GM20000 (cell line): ENCODE measurements around the gene CCDC201.
"Not testable (repeated sequence)": the region's sequence is repeated elsewhere in the genome, so short reads cannot be mapped to it uniquely, and the experiment has no call there.

ENCODE experiments used
- DNase-seq: peaks from one replicate; pipeline ENCODE4 v3.0.0; 2012; ENCODE audit warnings: low spot score
- TF ChIP-seq, protein P1 (sequence below): IDR thresholded peaks from 2 replicates; pipeline ENCODE4 v1.5.1; 2012; ENCODE audit warnings: mild to moderate bottlenecking, control low read depth; ENCODE audit errors: extremely low read depth, missing control alignments

Gene CCDC201

DNA sequence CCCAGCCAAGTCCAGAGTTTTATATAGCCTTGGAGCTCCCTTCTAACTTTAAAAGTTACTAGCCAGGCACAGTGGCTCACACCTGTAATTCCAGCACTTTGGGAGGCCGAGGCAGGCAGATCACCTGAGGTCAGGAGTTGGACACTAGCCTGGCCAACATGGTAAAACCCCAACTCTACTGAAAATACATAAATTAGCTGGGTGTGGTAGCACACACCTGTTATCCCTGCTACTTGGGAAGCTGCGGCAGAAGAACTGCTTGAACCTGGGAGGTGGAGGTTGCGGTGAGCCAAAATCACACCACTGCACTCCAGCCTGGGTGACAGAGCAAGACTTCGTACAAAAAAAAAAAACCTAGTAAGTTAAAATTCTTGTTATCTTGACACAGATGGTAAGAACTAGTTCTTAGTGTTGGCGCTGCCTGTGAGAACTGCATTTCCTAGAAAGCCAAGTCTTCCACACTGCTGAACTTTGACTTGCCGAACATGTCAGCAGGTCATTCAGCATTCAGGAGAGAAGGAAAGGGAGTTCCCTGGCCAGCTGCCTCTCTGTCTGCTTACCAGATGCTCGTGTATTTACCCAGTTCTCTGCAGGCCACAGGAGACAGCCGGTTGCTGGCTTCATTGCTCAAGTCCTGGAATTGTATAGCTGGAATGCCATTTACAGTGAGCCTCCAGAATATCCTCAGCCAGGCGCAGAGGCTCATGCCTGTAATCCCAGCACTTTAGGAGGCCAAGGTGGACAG, 40.3 kb downstream of the CCDC201 start:
- DNase-seq: not testable (repeated sequence)

DNA sequence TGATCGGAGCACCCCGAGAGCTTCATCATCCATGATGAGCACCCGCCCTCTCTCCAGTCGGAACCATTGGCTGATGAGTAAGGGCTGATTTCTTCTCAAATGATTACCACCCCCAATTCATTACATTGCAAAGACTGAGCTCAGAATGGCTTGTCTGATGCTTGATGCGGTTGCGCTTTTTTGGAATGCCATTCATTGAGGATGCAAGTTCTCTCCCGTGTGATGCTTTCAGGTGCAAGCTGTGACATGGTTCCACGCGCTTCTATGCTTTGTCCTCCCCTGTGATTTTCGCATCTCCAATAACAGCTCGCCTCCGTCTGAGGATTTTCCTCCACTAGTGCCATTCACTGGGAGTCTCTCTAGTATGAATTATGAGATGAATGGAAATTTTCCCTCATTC, 43.0 kb downstream of the CCDC201 start:
- not testable (repeated sequence) for DNase-seq

DNA sequence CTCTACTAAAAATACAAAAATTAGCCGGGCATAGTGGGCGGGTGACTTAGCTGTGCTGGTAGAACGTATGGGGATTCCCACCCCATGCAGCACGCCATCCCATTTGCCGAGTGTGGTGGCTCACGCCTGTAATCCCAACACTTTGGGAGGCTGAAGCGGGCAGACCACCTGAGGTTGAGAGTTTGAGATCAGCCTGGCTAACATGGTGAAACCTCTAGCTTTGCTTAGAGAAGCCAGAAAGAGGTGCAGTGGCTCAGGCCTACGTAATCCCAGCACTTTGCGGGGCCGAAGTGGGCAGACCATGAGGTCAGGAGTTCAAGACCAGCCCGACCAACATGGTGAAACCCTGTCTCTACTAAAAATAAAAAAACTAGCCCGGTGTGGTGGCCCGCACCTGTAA, 45.2 kb downstream of the CCDC201 start:
- not testable (repeated sequence) for DNase-seq

DNA sequence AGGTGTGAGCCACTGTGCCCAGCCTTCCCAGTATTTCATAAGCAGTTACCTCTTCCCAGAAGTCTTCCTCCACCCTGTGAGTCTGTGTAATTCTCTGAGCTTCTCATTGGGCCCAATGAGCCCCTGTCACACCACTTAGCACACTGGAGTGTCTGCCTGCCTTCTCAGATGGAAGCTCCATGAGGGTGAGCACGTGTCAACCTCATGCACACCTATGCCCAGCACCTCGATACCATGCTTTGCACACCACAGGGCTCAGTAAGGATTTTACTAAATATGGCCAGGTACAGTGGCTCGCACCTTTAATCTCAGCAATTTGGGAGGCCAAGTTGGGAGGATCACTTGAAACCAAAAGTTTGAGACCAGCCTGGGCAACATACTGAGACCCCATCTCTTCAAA, 46.3 kb downstream of the CCDC201 start:
- DNase-seq: not testable (repeated sequence)

DNA sequence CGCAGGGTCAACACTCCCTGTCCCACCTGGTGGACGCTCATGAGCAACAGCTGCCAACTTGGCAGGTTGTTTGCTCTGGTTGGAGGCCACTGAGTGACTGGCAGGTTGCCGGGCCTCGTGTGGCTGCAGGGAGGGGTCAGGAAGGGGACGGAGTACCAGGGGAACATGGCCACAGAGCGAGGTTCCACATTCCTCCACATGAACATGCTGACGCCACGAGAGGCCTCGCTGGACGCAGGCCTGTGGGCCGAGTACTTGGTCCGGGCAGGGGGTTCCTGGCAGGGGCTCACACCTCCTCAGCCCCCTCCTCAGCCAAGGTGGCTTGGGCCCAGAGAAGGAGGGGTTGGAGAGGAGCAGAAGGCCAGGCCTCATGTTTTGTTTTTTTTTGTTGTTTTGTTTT, 54.1 kb downstream of the CCDC201 start:
- DNase-seq: not testable (repeated sequence)

DNA sequence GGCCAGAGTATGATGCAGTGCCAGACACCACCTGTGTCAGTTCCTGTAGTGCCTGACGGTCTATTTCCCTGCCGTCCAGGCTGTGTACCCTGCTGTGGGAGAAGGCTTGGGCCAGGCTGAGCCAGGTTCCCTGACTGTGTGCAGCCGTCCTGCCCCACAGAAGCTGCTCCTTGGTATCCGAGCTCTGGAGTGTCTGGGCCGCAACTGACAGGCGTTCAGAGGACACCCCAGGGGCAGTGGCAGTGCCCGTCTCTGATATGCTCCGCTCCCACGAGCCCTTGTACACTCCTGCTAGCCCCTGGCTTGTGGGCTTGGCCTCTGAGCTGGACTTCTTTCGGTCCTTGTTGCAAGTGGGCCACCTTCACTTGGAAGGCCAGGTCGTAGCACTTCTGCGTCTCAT, 55.0 kb downstream of the CCDC201 start:
- DNase-seq: not testable (repeated sequence)

DNA sequence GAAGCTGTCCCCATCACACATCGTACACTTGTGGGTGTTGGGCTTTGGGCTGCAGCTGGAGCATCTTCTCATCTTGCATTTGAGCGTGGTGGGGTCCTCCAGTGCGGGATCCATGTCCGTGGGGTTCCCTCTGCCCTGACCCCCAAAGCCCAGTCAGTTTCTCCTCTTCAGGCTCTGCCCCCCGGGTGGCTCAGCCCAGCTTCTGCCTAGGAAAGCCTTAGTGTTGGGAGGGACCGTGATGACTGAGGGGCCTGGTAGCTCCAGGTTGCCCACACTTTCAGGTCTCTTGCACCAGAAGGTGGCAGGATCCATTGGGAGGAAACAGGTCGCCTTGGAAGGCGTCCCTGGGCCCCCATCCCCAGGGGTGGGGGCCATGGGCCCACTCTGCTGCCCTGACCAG, 55.9 kb downstream of the CCDC201 start:
- DNase-seq: not testable (repeated sequence)

DNA sequence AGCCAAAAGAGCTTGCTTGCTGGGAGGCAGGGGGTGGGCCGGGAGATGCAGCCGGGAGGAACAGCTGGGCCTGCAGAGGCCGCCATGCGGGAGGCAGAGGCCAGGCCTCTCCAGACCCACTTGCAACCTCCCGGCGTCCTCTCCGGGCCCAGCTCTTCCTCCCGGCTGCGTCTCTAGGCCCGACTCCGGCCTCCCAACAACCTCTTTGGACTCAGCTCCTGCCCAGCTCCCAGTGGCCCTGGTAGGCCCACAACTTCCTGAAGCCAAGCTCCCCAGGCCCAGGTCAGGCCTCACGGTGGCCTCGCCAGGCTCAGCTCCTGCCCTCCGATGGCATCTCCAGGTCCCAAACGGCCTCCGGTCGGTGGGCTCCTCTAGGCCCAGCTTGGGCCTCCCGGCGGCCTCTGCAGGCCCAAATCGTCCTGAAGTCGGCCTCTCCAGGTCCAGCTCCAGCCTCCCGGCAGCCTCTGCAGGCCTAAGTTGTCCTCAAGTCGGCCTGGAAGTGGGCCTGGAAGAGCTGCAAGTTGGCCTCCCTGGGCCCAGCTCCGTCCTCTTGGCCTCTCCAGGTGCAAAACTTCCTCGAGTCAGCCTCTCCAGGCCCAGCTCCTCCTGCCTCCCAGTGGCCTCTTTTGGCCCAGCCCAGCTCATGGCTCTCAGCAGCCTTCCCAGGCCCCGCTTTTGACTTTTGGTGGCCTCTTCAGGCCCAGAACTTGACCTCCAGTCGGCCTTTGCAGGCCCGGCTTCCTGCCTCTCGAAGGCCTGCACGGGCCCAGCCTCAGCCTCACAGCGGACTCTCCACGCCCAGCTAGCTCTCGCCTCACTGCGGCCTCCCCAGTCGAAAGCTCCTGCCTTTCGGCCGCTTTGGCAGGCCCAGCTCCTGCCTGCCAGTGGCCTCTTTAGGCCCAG, 58.4 kb downstream of the CCDC201 start:
- not testable (repeated sequence) for DNase-seq

DNA sequence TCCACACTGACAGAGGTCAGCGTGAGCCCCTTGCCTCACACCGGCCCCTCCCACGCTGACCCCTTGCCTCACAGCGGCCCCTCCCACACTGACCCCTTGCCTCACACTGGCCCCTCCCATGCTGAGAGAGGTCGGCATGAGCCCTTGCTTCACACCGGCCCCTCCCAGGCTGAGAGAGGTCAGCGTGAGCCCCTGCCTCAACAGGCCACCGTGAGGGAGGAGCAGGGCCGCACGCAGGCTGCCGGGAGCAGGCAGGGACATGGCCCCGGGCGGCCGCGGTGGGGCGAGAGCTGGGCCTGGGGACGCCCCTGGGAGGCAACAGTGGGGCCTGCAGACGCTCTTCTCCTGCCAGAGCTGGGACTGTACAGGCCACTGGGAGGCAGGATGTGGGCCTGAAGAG, 59.1 kb downstream of the CCDC201 start:
- not testable (repeated sequence) for DNase-seq

DNA sequence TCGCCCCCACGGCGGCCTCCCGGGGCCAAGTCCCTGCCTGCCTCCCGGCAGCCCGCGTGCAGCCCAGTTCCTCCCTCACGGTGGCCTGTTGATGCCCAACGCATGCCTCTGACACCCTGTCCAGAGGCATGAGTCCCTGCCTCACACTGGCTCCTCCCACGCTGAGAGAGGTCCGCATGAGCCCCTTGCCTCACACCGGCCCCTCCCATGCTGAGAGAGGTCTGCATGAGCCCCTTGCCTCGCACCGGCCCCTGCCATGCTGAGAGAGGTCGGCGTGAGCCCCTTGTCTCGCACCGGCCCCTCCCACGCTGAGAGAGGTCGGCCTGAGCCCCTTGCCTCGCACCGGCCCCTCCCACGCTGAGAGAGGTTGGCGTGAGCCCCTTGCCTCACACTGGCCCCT, 59.9 kb downstream of the CCDC201 start:
- no peak for DNase-seq
- TF ChIP-seq, protein P1, sequence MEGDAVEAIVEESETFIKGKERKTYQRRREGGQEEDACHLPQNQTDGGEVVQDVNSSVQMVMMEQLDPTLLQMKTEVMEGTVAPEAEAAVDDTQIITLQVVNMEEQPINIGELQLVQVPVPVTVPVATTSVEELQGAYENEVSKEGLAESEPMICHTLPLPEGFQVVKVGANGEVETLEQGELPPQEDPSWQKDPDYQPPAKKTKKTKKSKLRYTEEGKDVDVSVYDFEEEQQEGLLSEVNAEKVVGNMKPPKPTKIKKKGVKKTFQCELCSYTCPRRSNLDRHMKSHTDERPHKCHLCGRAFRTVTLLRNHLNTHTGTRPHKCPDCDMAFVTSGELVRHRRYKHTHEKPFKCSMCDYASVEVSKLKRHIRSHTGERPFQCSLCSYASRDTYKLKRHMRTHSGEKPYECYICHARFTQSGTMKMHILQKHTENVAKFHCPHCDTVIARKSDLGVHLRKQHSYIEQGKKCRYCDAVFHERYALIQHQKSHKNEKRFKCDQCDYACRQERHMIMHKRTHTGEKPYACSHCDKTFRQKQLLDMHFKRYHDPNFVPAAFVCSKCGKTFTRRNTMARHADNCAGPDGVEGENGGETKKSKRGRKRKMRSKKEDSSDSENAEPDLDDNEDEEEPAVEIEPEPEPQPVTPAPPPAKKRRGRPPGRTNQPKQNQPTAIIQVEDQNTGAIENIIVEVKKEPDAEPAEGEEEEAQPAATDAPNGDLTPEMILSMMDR: no peak

DNA sequence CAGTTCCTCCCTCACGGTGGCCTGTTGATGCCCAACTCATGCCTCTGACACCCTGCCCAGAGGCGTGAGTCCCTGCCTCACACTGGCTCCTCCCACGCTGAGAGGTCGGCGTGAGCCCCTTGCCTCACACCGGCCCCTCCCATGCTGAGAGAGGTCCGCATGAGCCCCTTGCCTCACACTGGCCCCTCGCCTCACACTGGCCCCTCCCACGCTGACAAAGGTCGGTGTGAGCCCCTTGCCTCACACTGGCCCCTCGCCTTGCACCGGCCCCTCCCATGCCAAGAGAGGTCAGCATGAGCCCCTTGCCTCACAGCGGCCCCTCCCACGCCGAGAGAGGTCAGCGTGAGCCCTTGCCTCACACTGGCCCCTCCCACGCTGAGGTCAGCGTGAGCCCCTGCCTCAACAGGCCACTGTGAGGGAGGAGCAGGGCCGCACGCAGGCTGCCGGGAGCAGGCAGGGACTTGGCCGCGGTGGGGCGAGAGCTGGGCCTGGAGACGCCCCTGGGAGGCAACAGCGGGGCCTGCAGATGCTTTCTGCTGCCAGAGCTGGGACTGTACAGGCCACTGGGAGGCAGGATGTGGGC, 61.1 kb downstream of the CCDC201 start:
- not testable (repeated sequence) for DNase-seq

DNA sequence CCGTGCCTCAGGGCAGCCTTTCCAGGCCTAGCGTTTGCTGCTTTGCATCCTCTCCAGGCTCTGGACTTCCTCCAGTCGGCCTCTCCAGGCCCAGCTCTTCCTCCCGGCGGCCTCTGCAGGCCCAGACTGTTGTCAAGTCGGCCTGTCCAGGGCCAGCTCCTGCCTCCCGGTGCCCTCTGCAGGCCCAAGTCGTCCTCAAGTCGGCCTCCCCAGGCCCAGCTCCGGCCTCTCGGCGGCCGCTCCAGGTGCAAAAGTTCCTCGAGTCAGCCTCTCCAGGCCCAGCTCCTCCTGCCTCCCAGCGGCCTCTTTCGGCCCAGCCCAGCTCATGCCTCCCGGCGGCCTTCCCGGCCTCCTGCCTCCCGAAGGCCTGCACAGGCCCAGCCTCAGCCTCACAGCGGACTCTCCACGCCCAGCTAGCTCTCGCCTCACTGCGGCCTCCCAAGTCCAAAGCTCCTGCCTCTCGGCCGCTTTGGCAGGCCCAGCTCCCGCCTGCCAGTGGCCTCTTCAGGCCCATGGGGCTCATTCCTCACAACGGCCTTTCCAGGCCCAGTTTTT, 62.4 kb downstream of the CCDC201 start:
- DNase-seq: not testable (repeated sequence)
